HEK293 (cell line): ENCODE data around the gene DZIP1L.

Experiments used
- CTCF ChIA-PET: fragments of 350-600 bp; formaldehyde crosslinking; extraction: SDS; loops from one replicate; lab custom pipeline; 2021; ENCODE audit warnings: antibody characterized with exemption; lab: Yijun Ruan, JAX
- POLR2A ChIA-PET: fragments of 300-600 bp; formaldehyde crosslinking; extraction: SDS; loops from one replicate; lab custom pipeline; 2020; ENCODE audit warnings: antibody characterized with exemption, inconsistent platforms; lab: Yijun Ruan, JAX
- H3K27ac ChIP-seq: fragments of 200-500 bp; sonication (Bioruptor generic); 2 replicates; pipeline ENCODE4 v1.5.1; 2014; ENCODE audit warnings: low read depth, low read length, control low read depth, inconsistent platforms; ENCODE audit errors: extremely low read depth
- H3K36me3 ChIP-seq, 2 experiments: fragments of 200-500 bp in 1 of 2; sonication (Bioruptor generic) in 1 of 2; 1 replicate in 1 of 2; 2 replicates in 1 of 2; pipeline ENCODE4 v1.5.1; 2014 to 2017; ENCODE audit warnings: inconsistent platforms in 2 of 2, low read length in 2 of 2; ENCODE audit not compliant: control insufficient read depth in 2 of 2, insufficient read depth in 1 of 2
- H3K4me1 ChIP-seq: fragments of 200-500 bp; sonication (Bioruptor generic); 2 replicates; pipeline ENCODE4 v1.5.1; 2014; ENCODE audit warnings: mild to moderate bottlenecking, low read length, inconsistent platforms; ENCODE audit not compliant: control insufficient read depth, insufficient read depth
- H3K4me3 ChIP-seq: 2 replicates; pipeline ENCODE4 v1.5.1; 2011; ENCODE audit warnings: low read depth, mild to moderate bottlenecking, control low read depth, low read length, moderate library complexity
- H3K9me3 ChIP-seq: fragments of 200-500 bp; sonication (Bioruptor generic); 2 replicates; pipeline ENCODE4 v1.5.1; 2014; ENCODE audit warnings: low read depth, low read length, inconsistent platforms; ENCODE audit not compliant: control insufficient read depth, insufficient read depth
- GLI2 ChIP-seq: fragments of 450-650 bp; formaldehyde crosslinking; IDR thresholded peaks from 2 replicates; pipeline ENCODE4; 2017; ENCODE audit warnings: missing biosample characterization, missing genetic modification characterization, low read depth, borderline replicate concordance
- GLIS2 ChIP-seq: fragments of 450-650 bp; formaldehyde crosslinking; IDR thresholded peaks from 2 replicates; pipeline ENCODE4 v1.5.1; 2016; ENCODE audit warnings: missing biosample characterization, missing genetic modification characterization
- HOXD13 ChIP-seq: sonication (generic); formaldehyde crosslinking; IDR thresholded peaks from 2 replicates; pipeline ENCODE4 v1.8.0; 2022; ENCODE audit warnings: missing genetic modification reagents, borderline replicate concordance
- SP7 ChIP-seq: fragments of 450-650 bp; formaldehyde crosslinking; IDR thresholded peaks from 2 replicates; pipeline ENCODE4 v1.5.1; 2016; ENCODE audit warnings: missing biosample characterization, missing genetic modification characterization
- ZBTB20 ChIP-seq: fragments of 450-650 bp; formaldehyde crosslinking; IDR thresholded peaks from 2 replicates; pipeline ENCODE4 v1.5.1; 2016; ENCODE audit warnings: missing biosample characterization, missing genetic modification characterization
- ZFP41 ChIP-seq: fragments of 450-650 bp; formaldehyde crosslinking; IDR thresholded peaks from 2 replicates; pipeline ENCODE4 v1.5.1; 2016; ENCODE audit warnings: missing biosample characterization, missing genetic modification characterization, borderline replicate concordance
- ZNF121 ChIP-seq: fragments of 450-650 bp; formaldehyde crosslinking; IDR thresholded peaks from 2 replicates; pipeline ENCODE4 v1.5.1; 2016; ENCODE audit warnings: missing biosample characterization, missing genetic modification characterization
- ZNF248 ChIP-seq: fragments of 450-650 bp; formaldehyde crosslinking; IDR thresholded peaks from 2 replicates; pipeline ENCODE4 v1.5.1; 2017; ENCODE audit warnings: missing biosample characterization, missing genetic modification characterization
- ZNF26 ChIP-seq: fragments of 450-650 bp; formaldehyde crosslinking; IDR thresholded peaks from 2 replicates; pipeline ENCODE4 v1.5.1; 2016; ENCODE audit warnings: missing biosample characterization, missing genetic modification characterization
- ZNF335 ChIP-seq: fragments of 450-650 bp; formaldehyde crosslinking; conservative IDR thresholded peaks from 2 replicates; pipeline ENCODE4 v1.5.1; 2016; ENCODE audit warnings: missing biosample characterization, missing genetic modification characterization
- ZNF561 ChIP-seq: fragments of 450-650 bp; IDR thresholded peaks from 2 replicates; pipeline ENCODE4 v1.5.1; 2018; ENCODE audit warnings: missing biosample characterization, missing genetic modification characterization, borderline replicate concordance
- ZNF658 ChIP-seq: fragments of 450-650 bp; formaldehyde crosslinking; IDR thresholded peaks from 2 replicates; pipeline ENCODE4; 2016; ENCODE audit warnings: missing biosample characterization, missing genetic modification characterization
- ZNF677 ChIP-seq: fragments of 450-650 bp; IDR thresholded peaks from 2 replicates; pipeline ENCODE4 v1.5.0; 2018; ENCODE audit warnings: missing biosample characterization, mild to moderate bottlenecking, missing genetic modification characterization, moderate library complexity
- ZNF701 ChIP-seq: fragments of 450-650 bp; formaldehyde crosslinking; IDR thresholded peaks from 2 replicates; pipeline ENCODE4 v1.5.1; 2016; ENCODE audit warnings: missing biosample characterization, missing genetic modification characterization
- ZNF785 ChIP-seq: fragments of 450-650 bp; formaldehyde crosslinking; IDR thresholded peaks from 2 replicates; pipeline ENCODE4 v1.5.1; 2016; ENCODE audit warnings: missing biosample characterization, missing genetic modification characterization
- ZSCAN16 ChIP-seq: fragments of 450-650 bp; formaldehyde crosslinking; IDR thresholded peaks from 2 replicates; pipeline ENCODE4 v1.5.1; 2016; ENCODE audit warnings: missing biosample characterization, missing genetic modification characterization
- ZSCAN18 ChIP-seq: fragments of 450-650 bp; formaldehyde crosslinking; IDR thresholded peaks from 2 replicates; pipeline ENCODE4 v1.5.1; 2016; ENCODE audit warnings: missing biosample characterization, missing genetic modification characterization
- ZSCAN30 ChIP-seq: fragments of 450-650 bp; IDR thresholded peaks from 2 replicates; pipeline ENCODE4 v1.5.1; 2018; ENCODE audit warnings: missing biosample characterization, mild to moderate bottlenecking, missing genetic modification characterization, moderate library complexity
- TF ChIP-seq, protein P1 (sequence below): fragments of 450-650 bp; formaldehyde crosslinking; IDR thresholded peaks from 2 replicates; pipeline ENCODE4 v1.5.1; 2016; ENCODE audit warnings: missing biosample characterization, missing genetic modification characterization
- TF ChIP-seq, protein P2 (sequence below): fragments of 450-650 bp; formaldehyde crosslinking; IDR thresholded peaks from 2 replicates; pipeline ENCODE4 v1.5.1; 2016; ENCODE audit warnings: missing biosample characterization, missing genetic modification characterization
- TF ChIP-seq, protein P3 (sequence below): fragments of 450-650 bp; formaldehyde crosslinking; IDR thresholded peaks from 2 replicates; pipeline ENCODE4 v1.5.1; 2016; ENCODE audit warnings: missing biosample characterization, missing genetic modification characterization, low read depth

Gene DZIP1L

GRCh38 chr3:138049157-138049919, 66.1 kb downstream of the DZIP1L start (continued):
- TF ChIP-seq ZNF335 (tag by site-specific recombination), result peak; percentile 35; the same call in 1 of the 2 replicates
- TF ChIP-seq ZBTB20 (tag by site-specific recombination), result no peak
- TF ChIP-seq, protein P1, sequence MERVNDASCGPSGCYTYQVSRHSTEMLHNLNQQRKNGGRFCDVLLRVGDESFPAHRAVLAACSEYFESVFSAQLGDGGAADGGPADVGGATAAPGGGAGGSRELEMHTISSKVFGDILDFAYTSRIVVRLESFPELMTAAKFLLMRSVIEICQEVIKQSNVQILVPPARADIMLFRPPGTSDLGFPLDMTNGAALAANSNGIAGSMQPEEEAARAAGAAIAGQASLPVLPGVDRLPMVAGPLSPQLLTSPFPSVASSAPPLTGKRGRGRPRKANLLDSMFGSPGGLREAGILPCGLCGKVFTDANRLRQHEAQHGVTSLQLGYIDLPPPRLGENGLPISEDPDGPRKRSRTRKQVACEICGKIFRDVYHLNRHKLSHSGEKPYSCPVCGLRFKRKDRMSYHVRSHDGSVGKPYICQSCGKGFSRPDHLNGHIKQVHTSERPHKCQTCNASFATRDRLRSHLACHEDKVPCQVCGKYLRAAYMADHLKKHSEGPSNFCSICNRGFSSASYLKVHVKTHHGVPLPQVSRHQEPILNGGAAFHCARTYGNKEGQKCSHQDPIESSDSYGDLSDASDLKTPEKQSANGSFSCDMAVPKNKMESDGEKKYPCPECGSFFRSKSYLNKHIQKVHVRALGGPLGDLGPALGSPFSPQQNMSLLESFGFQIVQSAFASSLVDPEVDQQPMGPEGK (tag by site-specific recombination), result no peak
- TF ChIP-seq SP7 (tag by site-specific recombination), result no peak
- TF ChIP-seq, protein P2, sequence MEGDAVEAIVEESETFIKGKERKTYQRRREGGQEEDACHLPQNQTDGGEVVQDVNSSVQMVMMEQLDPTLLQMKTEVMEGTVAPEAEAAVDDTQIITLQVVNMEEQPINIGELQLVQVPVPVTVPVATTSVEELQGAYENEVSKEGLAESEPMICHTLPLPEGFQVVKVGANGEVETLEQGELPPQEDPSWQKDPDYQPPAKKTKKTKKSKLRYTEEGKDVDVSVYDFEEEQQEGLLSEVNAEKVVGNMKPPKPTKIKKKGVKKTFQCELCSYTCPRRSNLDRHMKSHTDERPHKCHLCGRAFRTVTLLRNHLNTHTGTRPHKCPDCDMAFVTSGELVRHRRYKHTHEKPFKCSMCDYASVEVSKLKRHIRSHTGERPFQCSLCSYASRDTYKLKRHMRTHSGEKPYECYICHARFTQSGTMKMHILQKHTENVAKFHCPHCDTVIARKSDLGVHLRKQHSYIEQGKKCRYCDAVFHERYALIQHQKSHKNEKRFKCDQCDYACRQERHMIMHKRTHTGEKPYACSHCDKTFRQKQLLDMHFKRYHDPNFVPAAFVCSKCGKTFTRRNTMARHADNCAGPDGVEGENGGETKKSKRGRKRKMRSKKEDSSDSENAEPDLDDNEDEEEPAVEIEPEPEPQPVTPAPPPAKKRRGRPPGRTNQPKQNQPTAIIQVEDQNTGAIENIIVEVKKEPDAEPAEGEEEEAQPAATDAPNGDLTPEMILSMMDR (tag by site-specific recombination), result no peak
- no peak for TF ChIP-seq ZNF26 (tag by site-specific recombination)
- no peak for TF ChIP-seq ZNF785
- no peak for TF ChIP-seq ZNF561 (tag by site-specific recombination)
- TF ChIP-seq ZNF701 (tag by site-specific recombination), result no peak
- TF ChIP-seq, protein P3, sequence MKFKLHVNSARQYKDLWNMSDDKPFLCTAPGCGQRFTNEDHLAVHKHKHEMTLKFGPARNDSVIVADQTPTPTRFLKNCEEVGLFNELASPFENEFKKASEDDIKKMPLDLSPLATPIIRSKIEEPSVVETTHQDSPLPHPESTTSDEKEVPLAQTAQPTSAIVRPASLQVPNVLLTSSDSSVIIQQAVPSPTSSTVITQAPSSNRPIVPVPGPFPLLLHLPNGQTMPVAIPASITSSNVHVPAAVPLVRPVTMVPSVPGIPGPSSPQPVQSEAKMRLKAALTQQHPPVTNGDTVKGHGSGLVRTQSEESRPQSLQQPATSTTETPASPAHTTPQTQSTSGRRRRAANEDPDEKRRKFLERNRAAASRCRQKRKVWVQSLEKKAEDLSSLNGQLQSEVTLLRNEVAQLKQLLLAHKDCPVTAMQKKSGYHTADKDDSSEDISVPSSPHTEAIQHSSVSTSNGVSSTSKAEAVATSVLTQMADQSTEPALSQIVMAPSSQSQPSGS (tag by site-specific recombination), result 0 out of 2 replicates have a peak, but pooled peaks have one; percentile 8
- TF ChIP-seq ZSCAN18 (tag by site-specific recombination), result no peak
- no peak for TF ChIP-seq ZSCAN16 (tag by site-specific recombination)
- no peak for TF ChIP-seq ZNF248 (tag by site-specific recombination)

GRCh38 chr3:138047596-138048158, 67.7 kb downstream of the DZIP1L start:
- H3K4me1 ChIP-seq, result no peaks in the 10 kb centered on the region
- H3K9me3 ChIP-seq, result no peaks in the 10 kb centered on the region
- peaks cover 0 to 30% of the 10 kb centered on the region in 2 experiments; a peak in 2 of 3 replicates for H3K36me3 ChIP-seq
- no peak overlapping the region for H3K4me3 ChIP-seq
- H3K27ac ChIP-seq, result no peak overlapping the region
- CTCF ChIA-PET, result interaction anchor here (1.7 kb wide), 1 partner anchor 77 kb away, joined by 4 read pairs; no protein-coding TSS in a partner anchor
- TF ChIP-seq ZNF121 (tag by site-specific recombination), result no peak
- TF ChIP-seq ZFP41, result no peak
- no peak for TF ChIP-seq HOXD13 (CRISPR knock-in tag)
- no peak for TF ChIP-seq ZSCAN30 (tag by site-specific recombination)
- TF ChIP-seq GLI2 (tag by site-specific recombination), result no peak
- TF ChIP-seq GLIS2, result no peak
- no peak for TF ChIP-seq ZNF658 (tag by site-specific recombination)
- no peak for TF ChIP-seq ZNF677 (tag by site-specific recombination)
- POLR2A ChIA-PET, result no interaction called here
